Measurements from ENCODE around the gene SNX25.

DNA sequence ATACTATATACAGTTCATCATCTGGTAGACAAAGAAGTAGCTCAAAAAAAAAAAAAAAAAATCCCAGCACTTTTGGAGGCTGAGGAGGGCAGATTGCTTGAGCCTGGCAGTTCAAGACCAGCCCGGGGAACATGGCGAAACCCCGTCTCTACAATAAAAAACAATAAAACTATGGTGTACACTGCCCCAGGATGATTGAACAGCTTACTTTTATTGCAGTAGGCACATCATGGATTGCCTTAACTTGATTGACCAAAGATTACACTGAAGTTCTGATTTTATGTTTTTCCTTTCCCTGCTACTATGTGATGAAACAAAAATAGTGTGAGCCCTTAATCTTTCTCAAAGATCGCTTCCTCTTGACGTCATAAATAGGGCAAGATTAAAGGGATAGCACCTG, 60.6 kb downstream of the SNX25 start:
- TF ChIP-seq ATF2 (tag by site-specific recombination; IDR thresholded peaks at IDR 0.05; ENCODE audit: low read depth) = no peak
- no peak for TF ChIP-seq ZNF549 (tag by site-specific recombination; IDR thresholded peaks at IDR 0.05)
